GM21576 (cell line): ENCODE results near the gene SF3A2.
"Not testable (repeated sequence)": the region's sequence is repeated elsewhere in the genome, so short reads cannot be mapped to it uniquely, and the experiment has no call there.

Source experiments
- ATAC-seq: cut with Tn5 transposase; IDR thresholded peaks from one replicate; pipeline ENCODE4 v1.9.1; 2021; ENCODE audit warnings: mild to moderate bottlenecking, moderate library complexity; ENCODE audit not compliant: unreplicated experiment

Gene SF3A2

DNA sequence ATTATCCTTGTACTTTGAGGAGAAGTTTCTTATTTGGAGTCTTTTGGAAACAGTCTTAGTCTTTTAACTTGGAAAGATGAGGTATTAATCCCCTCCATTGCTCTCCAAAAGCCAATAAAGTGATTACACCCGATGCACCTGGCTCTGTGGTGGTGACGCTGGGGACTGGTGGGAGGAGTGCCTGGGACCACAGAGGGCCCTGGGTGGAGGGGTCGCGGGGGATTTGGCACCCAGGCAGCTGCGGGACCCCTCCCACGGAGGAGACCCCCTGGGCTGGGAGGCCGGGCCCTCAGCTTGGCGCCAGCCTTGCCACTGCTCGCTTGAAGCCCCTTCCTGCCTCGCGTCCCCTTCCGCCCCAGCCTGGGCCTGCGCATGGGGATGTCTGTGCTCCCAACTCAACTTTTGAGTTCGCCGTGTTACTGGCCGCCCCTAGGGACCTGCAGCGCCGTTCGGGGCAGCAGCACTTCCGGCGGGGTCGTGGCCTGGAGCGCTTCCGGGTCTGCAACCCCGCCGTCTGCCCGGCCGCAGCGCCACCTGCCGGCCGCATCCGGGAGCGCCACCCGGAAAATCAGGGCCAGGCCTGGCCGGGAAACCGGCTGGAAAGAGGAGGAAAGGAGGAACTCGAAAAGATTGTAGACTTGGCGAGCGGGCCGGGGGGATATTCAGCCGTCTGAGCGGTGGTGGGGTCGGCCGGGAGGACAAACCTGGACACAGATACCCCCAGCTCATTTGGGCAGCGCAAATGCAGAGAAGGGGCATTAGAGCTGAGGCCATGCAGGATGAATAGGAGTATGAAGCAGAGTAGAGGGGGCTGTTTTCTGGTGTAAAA is 36.9 kb downstream of the SF3A2 start:
- ATAC-seq: no peak

DNA sequence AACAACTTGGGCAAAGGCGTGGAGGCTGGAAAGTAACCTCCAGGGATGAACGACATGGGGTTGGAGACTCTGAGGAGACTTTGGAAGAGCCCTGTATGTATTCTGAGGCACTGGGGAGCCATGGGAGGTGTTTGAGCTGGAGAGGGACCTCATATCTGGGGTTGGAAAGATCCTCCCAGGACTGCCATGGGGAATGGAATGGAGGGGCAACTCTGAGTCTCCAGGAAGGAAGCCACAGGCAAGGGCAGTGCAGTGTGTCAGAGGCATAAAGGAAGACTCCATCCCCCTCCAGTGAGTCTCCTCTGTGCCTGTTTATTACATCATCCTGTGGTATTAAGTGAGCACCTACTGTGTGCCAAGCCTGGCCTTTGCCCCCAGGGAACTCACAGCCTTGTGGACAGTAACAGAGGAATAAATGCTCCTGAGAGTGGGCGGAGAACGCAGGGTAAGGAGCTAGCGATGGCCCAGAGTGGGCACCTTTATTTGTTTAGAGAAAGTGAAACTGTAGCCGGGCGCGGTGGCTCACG is 37.6 kb downstream of the SF3A2 start:
- no peak for ATAC-seq

DNA sequence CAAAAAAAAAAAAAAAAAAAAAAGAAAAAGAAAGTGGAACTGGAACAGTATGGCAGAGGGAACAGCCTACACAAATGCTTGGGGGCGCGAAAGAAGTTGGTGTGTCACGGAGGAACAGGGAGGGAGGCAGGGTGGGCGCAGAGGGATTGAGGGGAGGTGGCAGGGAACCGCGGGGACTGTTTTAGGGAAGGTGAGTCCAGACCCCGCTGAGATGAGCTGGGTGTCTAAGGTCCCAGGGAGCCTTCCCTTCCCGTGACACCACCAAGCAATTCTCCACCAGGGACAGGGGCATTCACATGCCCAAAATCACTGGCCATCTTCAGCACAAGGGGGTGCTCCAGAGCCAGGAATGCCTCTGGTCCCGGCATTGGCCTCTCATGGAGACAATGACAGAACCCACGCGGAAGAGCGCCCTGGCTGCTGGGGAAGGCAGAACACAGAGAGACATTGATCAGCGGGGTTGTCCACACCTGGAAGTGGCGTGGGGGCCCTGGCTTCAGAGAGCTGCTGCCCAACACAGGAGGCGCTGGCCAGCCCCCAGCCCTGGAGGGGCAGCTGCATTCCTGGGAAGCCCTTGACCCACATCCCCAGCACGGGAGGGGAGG is 38.4 kb downstream of the SF3A2 start:
- ATAC-seq: no peak

DNA sequence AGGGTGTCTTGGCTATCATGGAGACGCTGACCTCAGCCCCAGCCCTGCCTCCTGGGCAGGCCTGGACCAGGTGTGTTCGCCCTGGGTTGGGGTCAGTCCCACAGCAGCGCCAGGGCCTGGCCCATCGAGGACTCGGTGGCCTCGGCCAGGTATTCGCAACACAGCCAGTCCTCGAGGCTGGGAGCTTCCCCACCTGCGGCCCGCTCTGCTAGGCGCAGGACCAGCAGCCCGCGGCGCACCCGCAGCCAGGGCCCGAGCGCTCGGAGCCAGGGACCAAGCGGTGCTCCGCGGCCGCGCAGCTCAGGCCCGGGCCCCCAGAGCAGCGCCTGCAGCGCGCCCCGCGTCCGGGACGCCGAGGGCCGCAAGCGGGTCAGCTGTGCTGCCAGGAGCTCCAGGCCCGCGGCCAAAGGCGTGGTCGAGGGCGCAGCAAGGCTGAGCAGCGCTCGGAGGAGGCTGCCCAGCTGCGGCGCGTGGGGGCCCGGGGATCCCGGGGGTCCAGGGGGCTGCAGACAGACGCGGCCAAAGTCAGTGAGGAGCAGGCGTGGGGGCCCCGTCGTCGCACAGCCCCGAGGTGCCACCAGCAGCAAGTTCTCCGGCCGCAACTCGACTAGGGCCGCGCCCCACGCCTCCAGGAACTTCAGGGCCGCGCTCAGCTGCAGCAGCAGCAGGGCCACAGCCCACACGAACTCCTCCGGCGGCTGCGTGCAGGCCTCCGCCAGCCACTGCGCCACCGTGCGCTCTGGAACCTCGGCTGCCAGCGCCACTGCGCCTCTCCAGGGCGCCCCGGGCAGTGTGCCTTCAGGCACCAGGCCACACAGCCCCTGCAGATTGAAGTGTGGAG is 39.2 kb downstream of the SF3A2 start:
- no peak for ATAC-seq

DNA sequence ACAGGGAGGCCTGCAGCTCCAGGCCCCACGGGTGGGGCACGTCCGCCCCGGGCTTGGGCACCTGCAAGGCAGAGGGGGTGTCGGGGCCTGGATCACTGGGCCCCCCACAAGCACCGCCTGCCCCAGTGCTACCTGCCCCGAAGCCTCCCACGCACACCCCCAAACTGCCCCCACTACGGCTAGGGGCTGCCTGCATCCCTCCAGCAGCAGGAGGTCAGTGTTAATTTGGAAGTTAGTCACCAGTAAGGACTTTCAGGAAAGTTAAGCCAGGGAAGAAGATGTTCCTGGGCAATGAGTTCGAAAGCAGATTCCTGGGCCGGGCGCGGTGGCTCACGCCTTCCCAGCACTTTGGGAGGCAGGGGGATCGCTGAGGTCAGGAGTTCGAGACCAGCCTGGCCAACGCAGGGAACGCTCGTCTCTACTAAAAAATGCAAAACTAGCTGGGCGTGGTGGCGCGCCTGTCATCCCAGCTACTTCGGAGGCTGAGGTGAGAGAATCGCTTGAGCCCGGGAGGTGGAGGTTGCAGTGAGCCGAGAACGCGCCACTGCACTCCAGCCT is 39.9 kb downstream of the SF3A2 start:
- ATAC-seq: no peak

DNA sequence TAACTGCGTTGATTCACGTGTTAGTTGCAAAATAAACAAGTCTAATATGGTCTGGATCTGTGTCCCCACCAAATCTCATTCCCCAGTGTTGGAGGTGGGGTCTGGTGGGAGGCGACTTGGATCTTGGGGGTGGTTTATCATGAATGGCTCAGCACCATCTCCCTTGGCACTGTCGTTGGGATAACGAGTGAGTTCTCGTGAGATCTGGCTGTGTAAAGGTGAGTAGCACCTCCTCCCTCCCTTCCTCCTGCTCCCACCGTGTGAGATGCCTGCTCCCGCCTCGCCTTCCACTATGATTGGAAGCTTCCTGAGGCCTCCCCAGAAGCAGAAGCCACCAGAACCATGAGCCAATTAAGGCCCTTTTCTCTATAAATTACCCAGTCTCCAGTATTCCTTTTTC is 40.5 kb downstream of the SF3A2 start:
- ATAC-seq: no peak

DNA sequence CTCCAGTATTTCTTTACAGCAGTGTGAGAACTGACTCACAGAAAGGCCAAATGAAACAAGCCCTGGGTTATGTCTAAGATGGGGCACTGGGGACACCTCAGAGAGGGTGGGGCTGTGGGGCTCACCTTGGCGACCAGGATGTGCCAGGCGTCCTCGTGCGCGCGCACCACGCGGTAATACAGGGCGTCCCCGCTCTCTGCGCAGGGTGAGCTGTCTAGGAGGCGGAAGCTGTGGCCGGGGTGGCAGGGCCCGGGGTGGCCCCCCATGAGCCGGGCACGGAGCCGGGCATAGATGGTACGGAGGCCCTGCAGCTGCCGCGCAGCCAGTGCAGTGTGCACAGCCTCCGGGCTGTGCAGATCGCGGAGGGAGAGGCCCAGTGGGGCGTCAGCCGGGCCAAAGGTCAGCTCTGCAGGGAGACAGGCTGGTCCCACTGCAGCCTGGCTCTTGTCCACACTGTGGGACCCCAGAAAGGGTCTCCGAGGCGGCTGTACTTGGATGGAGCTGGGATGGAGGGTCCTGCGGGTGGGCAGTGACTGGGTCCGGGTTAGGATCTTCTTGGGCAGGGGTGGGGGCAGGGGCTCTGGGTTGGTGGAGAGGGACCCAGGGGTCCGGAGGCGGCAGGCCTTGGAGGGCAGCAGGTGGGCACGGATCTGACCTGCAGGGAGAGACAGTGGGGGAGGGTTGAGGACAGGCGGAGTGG is 42.0 kb downstream of the SF3A2 start:
- no peak for ATAC-seq

DNA sequence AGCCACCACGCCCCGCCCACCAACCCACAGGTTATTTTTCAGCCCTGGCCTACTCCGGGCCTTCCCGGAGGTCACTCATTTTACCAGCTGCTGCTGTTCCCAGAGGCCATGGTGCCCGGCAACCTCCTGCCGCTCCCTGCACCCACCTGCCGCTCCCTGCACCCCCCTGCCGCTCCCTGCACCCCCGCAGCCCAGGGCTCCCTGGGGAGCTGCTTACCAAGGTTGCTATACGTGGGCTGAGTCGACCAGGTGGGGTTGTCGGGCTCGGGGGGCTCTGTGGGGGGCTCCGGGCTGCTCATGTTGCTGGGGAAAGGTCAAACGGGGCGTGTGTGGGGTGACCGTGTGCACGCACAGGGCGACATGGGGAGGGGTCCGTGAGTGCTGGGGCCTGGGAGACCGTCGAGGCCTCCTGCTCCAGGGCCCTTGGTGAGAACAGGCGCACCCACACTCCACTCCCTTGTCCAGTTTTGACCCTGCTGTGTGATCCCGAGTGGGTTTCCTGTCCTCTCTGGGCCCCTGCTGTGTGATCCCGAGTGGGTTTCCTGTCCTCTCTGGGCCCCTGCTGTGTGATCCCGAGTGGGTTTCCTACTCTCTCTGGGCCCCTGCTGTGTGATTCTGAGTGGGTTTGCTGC is 44.1 kb downstream of the SF3A2 start:
- no peak for ATAC-seq

DNA sequence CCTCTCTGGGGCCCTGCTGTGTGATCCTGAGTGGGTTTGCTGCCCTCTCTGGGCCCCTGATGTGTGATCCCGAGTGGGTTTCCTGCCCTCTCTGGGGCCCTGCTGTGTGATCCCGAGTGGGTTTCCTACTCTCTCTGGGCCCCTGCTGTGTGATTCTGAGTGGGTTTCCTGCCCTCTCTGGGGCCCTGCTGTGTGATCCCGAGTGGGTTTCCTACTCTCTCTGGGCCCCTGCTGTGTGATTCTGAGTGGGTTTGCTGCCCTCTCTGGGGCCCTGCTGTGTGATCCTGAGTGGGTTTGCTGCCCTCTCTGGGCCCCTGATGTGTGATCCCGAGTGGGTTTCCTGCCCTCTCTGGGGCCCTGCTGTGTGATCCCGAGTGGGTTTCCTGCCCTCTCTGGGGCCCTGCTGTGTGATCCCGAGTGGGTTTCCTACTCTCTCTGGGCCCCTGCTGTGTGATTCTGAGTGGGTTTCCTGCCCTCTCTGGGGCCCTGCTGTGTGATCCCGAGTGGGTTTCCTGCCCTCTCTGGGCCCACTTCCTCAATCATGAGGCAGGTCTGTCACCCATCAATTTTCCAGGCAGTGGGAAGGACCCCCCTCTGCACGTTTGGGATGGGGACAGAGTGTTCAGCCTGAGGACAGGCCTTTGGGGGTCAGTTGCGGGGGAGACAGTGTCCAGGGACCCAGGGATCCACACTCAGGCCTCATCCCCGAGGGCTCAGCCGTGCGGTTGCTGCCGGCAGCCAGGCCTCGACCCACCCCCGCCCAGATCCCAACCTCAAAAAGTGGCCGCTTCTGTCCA is 44.8 kb downstream of the SF3A2 start:
- not testable (repeated sequence) for ATAC-seq

DNA sequence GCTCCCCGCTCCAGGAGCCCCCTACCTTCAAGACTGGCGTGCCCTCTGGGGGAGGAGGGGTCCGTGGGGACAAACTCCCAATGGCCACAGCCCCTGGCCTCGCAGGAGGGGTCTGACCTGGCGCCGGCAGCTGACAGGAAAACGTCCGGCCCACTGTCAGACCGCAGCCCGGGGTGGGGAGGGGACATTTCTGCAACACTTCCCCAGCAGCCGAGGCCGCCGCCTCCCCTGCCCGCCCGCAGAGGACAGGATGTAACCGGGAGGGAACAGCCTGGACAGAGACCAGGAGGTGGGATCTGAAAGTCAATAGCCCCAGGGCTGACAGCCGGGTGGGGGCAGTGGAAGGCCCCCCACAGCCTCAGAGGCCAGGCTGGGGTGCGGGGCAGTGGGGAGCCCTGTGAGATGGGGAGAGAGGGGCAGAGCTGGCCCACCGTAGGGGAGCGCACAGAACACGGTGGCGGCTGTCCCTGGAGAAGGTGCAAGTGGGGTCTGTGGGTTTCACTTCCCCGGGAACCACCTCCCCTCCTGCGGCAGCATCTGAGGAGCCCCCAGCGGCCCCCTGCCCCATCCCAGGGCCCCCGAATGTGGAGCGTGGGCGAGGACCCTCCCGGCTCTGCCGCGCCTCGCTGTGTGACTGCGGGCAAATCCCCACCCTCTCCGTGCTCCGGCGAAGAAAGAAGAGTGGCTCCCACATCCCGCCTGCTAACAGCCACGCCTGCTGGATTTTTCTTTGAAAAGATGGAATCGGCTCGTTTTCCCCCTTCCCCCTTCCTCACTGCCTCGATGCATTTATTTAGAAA is 45.6 kb downstream of the SF3A2 start, which contains the start of gene PEAK3:
PEAK3 (minus strand) TSS at position 114 of the 800 bp plus-strand sequence. CDS start 1,244 bp downstream, outside the sequence.
- ATAC-seq: no peak

DNA sequence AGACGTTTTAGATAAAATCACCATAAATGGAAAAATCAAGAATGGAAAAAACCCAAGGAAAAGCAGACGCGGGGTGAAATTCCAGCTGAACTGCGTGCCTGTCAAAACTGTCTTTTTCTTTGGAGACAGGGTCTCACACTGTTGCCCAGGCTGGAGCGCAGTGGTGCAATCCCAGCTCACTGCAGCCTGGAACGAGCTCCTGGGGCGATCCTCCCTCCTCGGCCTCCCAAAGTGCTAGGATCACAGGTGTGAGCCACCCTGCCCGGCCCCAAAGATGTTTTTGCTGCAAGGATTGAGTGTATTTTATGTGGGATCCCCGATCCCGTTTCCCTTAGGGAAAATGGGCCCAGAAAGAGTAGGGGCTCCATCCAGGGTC is 46.2 kb downstream of the SF3A2 start:
- no peak for ATAC-seq

DNA sequence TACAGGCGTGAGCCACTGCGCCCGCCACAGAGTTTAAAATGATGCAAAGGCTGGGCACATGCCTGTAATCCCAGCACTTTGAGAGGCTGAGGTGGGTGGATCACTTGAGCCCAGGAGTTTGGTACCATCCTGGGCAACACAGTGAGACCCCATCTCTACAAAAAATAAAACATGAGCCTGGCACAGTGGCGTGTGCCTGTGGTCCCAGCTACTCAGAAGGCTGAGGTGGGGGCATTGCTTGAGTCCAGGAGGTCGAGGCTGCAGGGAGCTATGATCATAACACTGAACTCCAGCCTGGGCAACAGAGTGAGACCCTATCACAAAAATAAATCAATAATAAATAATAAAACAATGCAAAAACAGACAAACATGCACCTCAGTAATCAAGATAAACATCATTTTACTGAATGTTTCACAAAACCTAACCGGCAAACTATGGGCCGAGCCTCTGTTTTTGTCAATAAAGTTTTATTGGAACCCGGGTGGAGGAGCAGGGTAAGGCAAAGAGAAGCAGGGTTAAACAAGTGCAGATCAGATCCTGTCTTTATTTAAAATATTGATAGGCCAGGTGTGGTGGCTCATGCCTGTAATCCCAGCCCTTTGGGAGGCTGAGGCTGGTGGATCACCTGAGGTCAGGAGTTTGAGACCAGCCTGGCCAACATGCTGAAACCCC is 47.3 kb downstream of the SF3A2 start:
- ATAC-seq: no peak

DNA sequence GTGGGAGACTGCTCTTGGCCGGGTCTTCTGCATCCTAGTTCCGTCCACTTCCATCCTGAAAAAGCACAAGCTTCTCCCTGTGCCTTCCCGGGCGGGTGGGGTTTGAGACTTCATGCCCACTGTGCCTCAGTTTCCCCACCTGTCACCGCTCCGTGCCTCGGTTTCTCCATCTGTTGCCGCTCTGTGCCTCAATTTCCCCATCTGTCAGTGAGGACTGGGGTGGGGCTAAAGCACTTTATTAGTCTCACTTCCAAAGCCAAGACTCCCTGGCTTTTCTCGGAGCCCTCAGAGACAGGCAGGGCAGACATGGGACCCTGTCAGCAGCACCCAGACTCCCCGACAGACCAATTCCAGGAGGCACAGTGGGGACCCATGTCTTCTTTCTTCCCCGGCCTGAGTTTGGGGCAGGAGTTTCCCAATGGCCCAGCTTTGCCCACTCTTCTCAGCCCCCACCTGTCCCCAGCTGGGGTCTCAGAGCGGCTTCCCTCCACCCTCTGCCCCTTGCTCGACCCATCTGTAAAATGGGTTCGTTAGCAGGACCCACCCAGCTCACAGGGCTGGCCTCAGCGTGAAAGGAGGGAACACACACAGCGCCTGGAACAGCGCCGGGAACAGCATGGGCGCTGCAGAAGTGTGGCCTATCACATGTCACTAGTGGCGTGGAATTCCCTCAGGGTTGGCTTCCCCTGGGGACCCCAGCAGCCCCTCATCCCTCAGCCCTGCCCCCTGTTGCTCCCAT is 49.9 kb downstream of the SF3A2 start:
- no peak for ATAC-seq

DNA sequence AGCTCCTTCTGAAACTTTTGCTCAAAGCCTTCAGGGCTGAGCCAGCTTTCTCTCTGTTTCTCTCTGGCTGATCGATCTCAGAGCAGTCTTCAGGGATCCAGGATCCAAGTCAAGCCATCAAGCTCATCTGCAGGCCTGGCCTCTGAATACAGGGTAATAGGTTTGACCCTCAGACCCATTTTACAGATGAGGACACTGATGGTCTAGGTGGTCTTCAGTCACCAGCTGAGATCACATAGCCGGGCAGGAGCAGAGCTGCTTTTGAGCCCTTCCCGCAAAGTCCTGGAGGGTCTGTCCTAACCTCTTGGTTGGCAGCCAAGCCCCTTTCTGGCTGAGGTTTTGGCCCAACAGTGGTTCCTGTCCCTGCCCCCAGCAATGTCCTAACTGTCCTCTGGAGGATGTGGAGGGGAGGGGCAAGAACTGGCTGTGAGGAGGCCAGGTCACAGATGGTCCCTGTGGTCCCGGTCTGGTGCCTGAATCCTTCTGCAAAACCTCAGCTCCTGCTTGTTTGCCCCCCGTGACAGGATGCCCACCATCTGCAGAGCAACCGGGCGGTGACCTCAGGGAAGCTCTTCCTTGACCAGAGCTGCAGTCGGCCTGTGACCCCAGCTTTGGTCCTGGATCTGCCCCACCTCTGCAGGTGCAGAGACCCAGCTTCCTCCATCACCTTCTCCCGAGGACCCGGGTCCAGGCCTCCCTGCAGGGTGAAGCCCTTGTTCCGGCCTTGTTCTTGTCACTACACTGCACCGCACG is 51.1 kb downstream of the SF3A2 start:
- ATAC-seq: no peak

DNA sequence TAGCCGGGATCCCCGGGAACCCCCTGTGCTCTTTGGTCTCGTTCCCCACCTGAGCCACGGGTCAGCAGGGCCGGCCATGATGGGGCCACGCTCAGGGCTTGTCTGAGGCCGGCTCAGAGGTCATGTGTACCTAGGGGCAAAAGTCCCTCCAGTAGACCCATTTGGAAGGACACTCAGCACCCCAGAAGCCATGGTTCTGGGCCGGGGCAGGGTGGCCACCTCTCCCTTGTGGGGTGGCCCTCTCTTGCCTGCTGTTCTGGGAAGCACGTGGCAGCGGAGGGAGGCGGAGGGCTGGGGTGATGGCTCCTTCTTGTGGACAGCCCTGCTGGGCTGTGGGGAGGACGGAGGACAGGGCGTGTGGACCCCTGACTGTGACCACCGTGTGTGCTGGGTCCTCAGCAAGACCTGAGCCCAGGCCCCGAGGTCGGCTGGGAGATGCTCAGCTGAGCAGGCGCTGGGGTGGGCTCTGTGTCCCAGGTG is 51.8 kb downstream of the SF3A2 start:
- no peak for ATAC-seq
